Neutrophil (primary cell): ENCODE data around the gene KCTD12.
A peak's percentile ranks its signal among the peaks of the same experiment; 100 is the strongest.

Source experiments
- H3K27ac ChIP-seq: fragments of 200-600 bp; sonication (generic); 2 replicates; pipeline ENCODE4 v1.5.1; 2016; ENCODE audit warnings: mild to moderate bottlenecking, moderate library complexity
- H3K27me3 ChIP-seq: fragments of 200-600 bp; sonication (generic); 2 replicates; pipeline ENCODE4 v1.6.0; 2016; ENCODE audit warnings: mild to moderate bottlenecking
- H3K36me3 ChIP-seq: fragments of 200-600 bp; sonication (generic); 2 replicates; pipeline ENCODE4 v1.5.1; 2017
- H3K4me1 ChIP-seq, 2 experiments: fragments of 200-600 bp in 1 of 2; sonication (generic) in 1 of 2; 1 replicate in 1 of 2; 2 replicates in 1 of 2; pipeline versions ENCODE4 v1.5.1 to v1.6.1; 2013 to 2016; ENCODE audit warnings: low read depth in 1 of 2, low read length in 1 of 2, mild to moderate bottlenecking in 1 of 2, moderate library complexity in 1 of 2; ENCODE audit not compliant: control insufficient read depth in 1 of 2, insufficient read depth in 1 of 2
- H3K4me3 ChIP-seq, 2 experiments: fragments of 200-600 bp in 1 of 2; sonication (generic) in 1 of 2; 1 replicate in 1 of 2; 2 replicates in 1 of 2; pipeline ENCODE4 v1.5.1; 2013 to 2016; ENCODE audit warnings: low read depth in 1 of 2, low read length in 1 of 2, mild to moderate bottlenecking in 1 of 2, moderate library complexity in 1 of 2
- H3K9me3 ChIP-seq: fragments of 200-600 bp; sonication (generic); 2 replicates; pipeline ENCODE4 v1.5.1; 2016
- CTCF ChIP-seq: fragments of 200-600 bp; sonication (generic); IDR thresholded peaks from 2 replicates; pipeline ENCODE4 v1.5.1; 2016; ENCODE audit warnings: antibody characterized with exemption

The KCTD12 gene

DNA sequence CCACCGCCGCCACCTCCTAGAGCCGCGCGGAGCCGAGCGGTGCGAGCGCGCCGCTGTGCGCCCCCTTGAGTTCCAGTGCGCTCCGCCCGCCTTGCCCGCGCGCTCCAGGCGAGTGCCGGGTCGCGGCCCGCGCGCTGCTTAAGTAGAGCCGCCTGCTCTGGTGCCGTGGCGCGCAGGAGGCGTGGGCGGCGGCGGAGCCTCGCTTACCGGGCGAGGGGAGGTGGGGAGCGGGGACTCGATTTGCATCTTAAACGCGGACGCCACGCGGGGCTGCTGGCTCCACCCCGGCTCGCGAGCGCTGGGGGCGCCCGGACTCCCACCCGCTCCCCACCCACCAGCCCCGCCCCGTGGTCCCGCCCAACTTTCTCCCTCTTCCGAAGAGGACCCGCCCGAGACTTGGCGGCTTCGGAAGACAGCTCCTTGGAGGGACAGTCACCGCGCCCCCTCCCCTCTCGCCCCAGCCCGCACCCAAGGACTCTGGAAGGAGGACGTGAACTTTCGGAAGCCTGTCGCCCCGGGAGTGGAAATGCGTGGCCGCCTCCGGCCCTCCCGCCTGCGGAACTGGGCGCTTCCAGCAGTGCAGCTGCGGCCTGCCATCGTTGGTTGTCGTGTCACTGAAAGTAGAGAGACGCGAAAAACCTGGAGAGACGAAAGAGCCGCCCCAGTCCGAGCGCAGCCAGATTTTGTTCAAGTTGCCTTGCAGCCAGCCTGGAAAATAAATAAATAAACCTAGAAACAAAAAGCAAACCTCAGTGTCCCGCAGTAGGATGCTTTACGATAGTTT is at the start of gene KCTD12:
TSS of gene KCTD12 (minus strand) at position 114 of the 784 bp plus-strand sequence. CDS start 257 bp downstream, outside the sequence.
- Histone ChIP-seq H3K9me3 (no peaks in the 10 kb centered on the region), H3K27ac (peak within 1 kb of the TSS; percentile 93), H3K36me3 (no peaks in the 10 kb centered on the region), H3K4me1 (peaks cover 42 to 45% of the 10 kb centered on the region in 2 experiments), H3K27me3 (peaks cover 41% of the 10 kb centered on the region), H3K4me3 (peak within 1 kb of the TSS; percentile 78 to 85)
- TF ChIP-seq CTCF = peak; percentile 32

- no peak for TF ChIP-seq CTCF
- Histone ChIP-seq H3K4me3 (no peak overlapping the region), H3K27ac (no peak overlapping the region), H3K4me1 (no peaks in the 10 kb centered on the region), H3K27me3 (no peaks in the 10 kb centered on the region), H3K9me3 (no peaks in the 10 kb centered on the region), H3K36me3 (no peaks in the 10 kb centered on the region)
Observed at GRCh38 chr13:76934671-76935070, 48.5 kb upstream of the KCTD12 start.

- no peaks in the 10 kb centered on the region for H3K4me1 ChIP-seq
- no peaks in the 10 kb centered on the region for H3K9me3 ChIP-seq
- no peak overlapping the region for H3K27ac ChIP-seq
- no peak for TF ChIP-seq CTCF
- no peak overlapping the region for H3K4me3 ChIP-seq
- H3K36me3 ChIP-seq = no peaks in the 10 kb centered on the region
- no peaks in the 10 kb centered on the region for H3K27me3 ChIP-seq
Observed at GRCh38 chr13:76932076-76932475, 45.9 kb upstream of the KCTD12 start.

GRCh38 chr13:76929851-76930374 is 43.7 kb upstream of the KCTD12 start:
- no peak overlapping the region for H3K27ac ChIP-seq
- no peaks in the 10 kb centered on the region for H3K27me3 ChIP-seq
- no peak overlapping the region for H3K4me3 ChIP-seq
- no peaks in the 10 kb centered on the region for H3K9me3 ChIP-seq
- no peaks in the 10 kb centered on the region for H3K36me3 ChIP-seq
- H3K4me1 ChIP-seq = no peaks in the 10 kb centered on the region
- TF ChIP-seq CTCF = no peak

- Histone ChIP-seq H3K9me3 (no peaks in the 10 kb centered on the region), H3K27ac (no peak overlapping the region), H3K4me1 (no peaks in the 10 kb centered on the region), H3K27me3 (no peaks in the 10 kb centered on the region), H3K36me3 (no peaks in the 10 kb centered on the region), H3K4me3 (no peak overlapping the region)
- TF ChIP-seq CTCF = no peak
Observed at GRCh38 chr13:76929320-76929719, 43.1 kb upstream of the KCTD12 start.
